GM19238 (cell line): ENCODE results near the gene LRG1.
"Not testable (repeated sequence)": the region's sequence is repeated elsewhere in the genome, so short reads cannot be mapped to it uniquely, and the experiment has no call there.

Source experiments
- DNase-seq: peaks from one replicate; pipeline ENCODE4 v3.0.0; 2011; ENCODE audit warnings: low spot score; ENCODE audit not compliant: insufficient read length

The LRG1 gene

GRCh38 chr19:4575267-4576015, 35.6 kb upstream of the LRG1 start:
- no peak for DNase-seq

GRCh38 chr19:4573682-4574081, 33.8 kb upstream of the LRG1 start:
- DNase-seq, result no peak

- no peak for DNase-seq
These were observed 31.6 kb upstream of the LRG1 start for GRCh38 chr19:4571305-4571917.

GRCh38 chr19:4570916-4571304, 31.1 kb upstream of the LRG1 start:
- DNase-seq, result no peak

GRCh38 chr19:4570402-4570801, 30.6 kb upstream of the LRG1 start:
- no peak for DNase-seq

GRCh38 chr19:4568886-4569285, 29.1 kb upstream of the LRG1 start:
- DNase-seq, result no peak

GRCh38 chr19:4567584-4568071, 27.8 kb upstream of the LRG1 start:
- DNase-seq, result no peak

GRCh38 chr19:4566402-4567051, 26.7 kb upstream of the LRG1 start:
- DNase-seq, result no peak

- DNase-seq, result not testable (repeated sequence)
These were observed 23.7 kb upstream of the LRG1 start for GRCh38 chr19:4563562-4563961.

GRCh38 chr19:4562085-4562484, 22.2 kb upstream of the LRG1 start:
- not testable (repeated sequence) for DNase-seq

- DNase-seq, result no peak
These were observed 19.7 kb upstream of the LRG1 start, which contains the start of gene SEMA6B for GRCh38 chr19:4559569-4559968. Gene SEMA6B, minus strand, starts transcription at chr19:4559684. Its CDS starts 1,227 bp downstream, at chr19:4558457.

- DNase-seq, result peak; percentile 52
These were observed 18.4 kb upstream of the LRG1 start for GRCh38 chr19:4557971-4558941.

- DNase-seq, result no peak
These were observed 17.5 kb upstream of the LRG1 start for GRCh38 chr19:4557144-4557970.

- no peak for DNase-seq
These were observed 16.8 kb upstream of the LRG1 start for GRCh38 chr19:4556597-4557127.

GRCh38 chr19:4555657-4556561, 16.1 kb upstream of the LRG1 start:
- no peak for DNase-seq

- DNase-seq, result no peak
These were observed 14.9 kb upstream of the LRG1 start for GRCh38 chr19:4554717-4555116.

GRCh38 chr19:4553775-4554174, 13.9 kb upstream of the LRG1 start:
- DNase-seq, result no peak

GRCh38 chr19:4553092-4553695, 13.4 kb upstream of the LRG1 start:
- DNase-seq, result no peak

- no peak for DNase-seq
These were observed 12.6 kb upstream of the LRG1 start for GRCh38 chr19:4552525-4552819.
